ENCODE data around the gene FLNA.

Gene FLNA

GRCh38 chrX:154401045-154401799, 26.8 kb upstream of the FLNA start:
- TF ChIP-seq TEAD4 (IDR thresholded peaks at IDR 0.05) (0 out of 2 replicates have a peak, but pooled peaks have one; percentile 4), REST (IDR thresholded peaks at IDR 0.05; ENCODE audit: low read depth) (no peak)

- TF ChIP-seq TEAD4 (IDR thresholded peaks at IDR 0.05) (no peak), USF1 (IDR thresholded peaks at IDR 0.05) (no peak), RAD21 (IDR thresholded peaks at IDR 0.05; ENCODE audit: low read depth) (no peak), EP300 (IDR thresholded peaks at IDR 0.05; ENCODE audit: borderline replicate concordance) (no peak), TAF1 (IDR thresholded peaks at IDR 0.05; ENCODE audit: low read depth) (no peak), YY1 (IDR thresholded peaks at IDR 0.05; ENCODE audit: low read depth) (no peak), REST (IDR thresholded peaks at IDR 0.05; ENCODE audit: low read depth) (no peak), MAX (IDR thresholded peaks at IDR 0.05) (no peak), TCF12 (IDR thresholded peaks at IDR 0.05; ENCODE audit: low read depth) (no peak), EGR1 (IDR thresholded peaks at IDR 0.05) (no peak), CREB1 (IDR thresholded peaks at IDR 0.05; ENCODE audit: low read depth) (no peak), FOXM1 (IDR thresholded peaks at IDR 0.05; ENCODE audit: borderline replicate concordance, low read depth) (no peak), NFIC (IDR thresholded peaks at IDR 0.05) (no peak)
Observed at GRCh38 chrX:154399527-154400368, 25.3 kb upstream of the FLNA start.

- TF ChIP-seq MAX (IDR thresholded peaks at IDR 0.05) (peak; percentile 82), TAF1 (IDR thresholded peaks at IDR 0.05; ENCODE audit: low read depth) (no peak), USF1 (IDR thresholded peaks at IDR 0.05) (no peak), RAD21 (IDR thresholded peaks at IDR 0.05; ENCODE audit: low read depth) (peak; percentile 15; the same call in 1 of the 2 replicates)
Observed at GRCh38 chrX:154398668-154399526, 24.5 kb upstream of the FLNA start.

- TF ChIP-seq YY1 (IDR thresholded peaks at IDR 0.05; ENCODE audit: low read depth) (peak; percentile 72), CREB1 (IDR thresholded peaks at IDR 0.05; ENCODE audit: low read depth) (peak; percentile 66), MAX (IDR thresholded peaks at IDR 0.05) (peak; percentile 79), TEAD4 (IDR thresholded peaks at IDR 0.05) (no peak), TAF1 (IDR thresholded peaks at IDR 0.05; ENCODE audit: low read depth) (peak; percentile 96)
Observed at GRCh38 chrX:154397888-154398667, 23.6 kb upstream of the FLNA start, which contains the start of gene RPL10. Gene RPL10 (plus strand): TSS chrX:154398377. CDS start chrX:154398520, 143 bp downstream.

Measured in Ishikawa (cell line).